NB4 (cell line): Measurements from ENCODE around the gene ARHGAP28.

Experiments
- MYC ChIP-seq: IDR thresholded peaks from 2 replicates; pipeline ENCODE4 v1.6.1; 2011; ENCODE audit warnings: low read depth, low read length
- POLR2A ChIP-seq: IDR thresholded peaks from 2 replicates; pipeline ENCODE4 v1.6.1; 2011; ENCODE audit warnings: mild to moderate bottlenecking; ENCODE audit not compliant: insufficient read length; ENCODE audit errors: extremely low read depth
- TF ChIP-seq, protein P1 (sequence below): IDR thresholded peaks from one replicate; pipeline ENCODE4 v1.5.1; 2012; ENCODE audit warnings: low read depth, low read length
- TF ChIP-seq, protein P2 (sequence below): IDR thresholded peaks from 2 replicates; pipeline ENCODE4 v1.6.1; 2011; ENCODE audit warnings: low read depth, low read length

DNA sequence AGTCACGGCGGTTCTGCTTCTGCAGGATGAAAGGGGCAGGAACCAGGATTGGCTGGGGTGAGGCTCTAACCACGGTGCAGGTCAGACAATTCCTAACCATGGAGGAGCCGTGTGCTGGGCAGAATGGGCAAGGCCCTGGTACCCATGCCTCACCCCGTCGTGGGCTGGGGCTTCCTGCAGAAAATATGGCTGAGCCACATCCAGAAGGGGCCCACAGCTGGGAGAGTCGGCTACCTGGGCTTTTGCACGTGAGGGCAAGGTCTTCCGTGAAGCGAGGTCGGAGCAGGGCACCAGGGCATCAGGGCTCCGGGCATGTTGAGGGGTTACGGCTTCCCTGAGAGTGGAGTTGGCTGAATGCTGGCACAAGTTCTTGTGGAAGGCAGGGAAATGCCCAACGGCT lies 147.8 kb downstream of the ARHGAP28 start:
- TF ChIP-seq, protein P1, sequence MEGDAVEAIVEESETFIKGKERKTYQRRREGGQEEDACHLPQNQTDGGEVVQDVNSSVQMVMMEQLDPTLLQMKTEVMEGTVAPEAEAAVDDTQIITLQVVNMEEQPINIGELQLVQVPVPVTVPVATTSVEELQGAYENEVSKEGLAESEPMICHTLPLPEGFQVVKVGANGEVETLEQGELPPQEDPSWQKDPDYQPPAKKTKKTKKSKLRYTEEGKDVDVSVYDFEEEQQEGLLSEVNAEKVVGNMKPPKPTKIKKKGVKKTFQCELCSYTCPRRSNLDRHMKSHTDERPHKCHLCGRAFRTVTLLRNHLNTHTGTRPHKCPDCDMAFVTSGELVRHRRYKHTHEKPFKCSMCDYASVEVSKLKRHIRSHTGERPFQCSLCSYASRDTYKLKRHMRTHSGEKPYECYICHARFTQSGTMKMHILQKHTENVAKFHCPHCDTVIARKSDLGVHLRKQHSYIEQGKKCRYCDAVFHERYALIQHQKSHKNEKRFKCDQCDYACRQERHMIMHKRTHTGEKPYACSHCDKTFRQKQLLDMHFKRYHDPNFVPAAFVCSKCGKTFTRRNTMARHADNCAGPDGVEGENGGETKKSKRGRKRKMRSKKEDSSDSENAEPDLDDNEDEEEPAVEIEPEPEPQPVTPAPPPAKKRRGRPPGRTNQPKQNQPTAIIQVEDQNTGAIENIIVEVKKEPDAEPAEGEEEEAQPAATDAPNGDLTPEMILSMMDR: no peak
- TF ChIP-seq, protein P2, sequence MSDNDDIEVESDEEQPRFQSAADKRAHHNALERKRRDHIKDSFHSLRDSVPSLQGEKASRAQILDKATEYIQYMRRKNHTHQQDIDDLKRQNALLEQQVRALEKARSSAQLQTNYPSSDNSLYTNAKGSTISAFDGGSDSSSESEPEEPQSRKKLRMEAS: no peak
- no peak for TF ChIP-seq POLR2A
- no peak for TF ChIP-seq MYC
